NCI-H146 (cell line): ENCODE results near the gene CDC42SE2.
A peak's percentile ranks its signal among the peaks of the same experiment; 100 is the strongest.
"Not testable (repeated sequence)": the region's sequence is repeated elsewhere in the genome, so short reads cannot be mapped to it uniquely, and the experiment has no call there.

ENCODE experiments used
- DNase-seq: peaks from one replicate; lab custom pipeline; 2025; lab: John Stamatoyannopoulos, UW

The CDC42SE2 gene

DNA sequence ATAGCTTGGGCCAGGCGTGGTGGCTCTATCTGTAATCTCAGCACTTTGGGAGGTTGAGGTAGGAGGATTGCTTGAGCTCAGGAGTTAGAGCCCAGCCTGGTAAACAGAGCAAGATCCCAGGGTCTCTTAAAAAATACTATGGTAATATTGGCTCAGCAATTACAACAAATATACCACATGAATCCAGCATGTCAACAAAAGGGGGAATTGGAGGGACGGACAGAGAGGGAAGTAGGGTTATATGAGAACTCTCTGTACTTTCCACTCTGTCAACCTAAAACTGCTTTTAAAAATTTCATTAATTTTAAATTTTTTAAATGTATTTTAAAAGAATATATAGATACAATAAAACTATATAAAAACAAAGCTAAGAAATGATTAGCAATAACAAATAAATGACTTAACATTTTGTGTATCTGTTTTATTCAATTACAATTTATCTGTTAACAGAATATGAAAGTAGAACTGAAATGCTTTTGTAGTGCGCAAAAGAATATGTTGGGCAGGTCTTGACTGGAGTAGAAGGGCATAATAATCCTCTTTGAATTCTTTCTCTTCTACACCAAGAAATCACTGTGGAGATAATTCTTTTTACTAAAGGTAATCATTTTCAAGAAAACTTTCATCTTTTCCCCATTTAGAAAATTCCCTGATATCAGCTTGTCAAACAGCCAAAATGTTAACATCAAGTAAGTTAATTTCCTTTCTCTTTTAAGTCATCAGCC lies 12.9 kb upstream of the CDC42SE2 start:
- no peak for DNase-seq

DNA sequence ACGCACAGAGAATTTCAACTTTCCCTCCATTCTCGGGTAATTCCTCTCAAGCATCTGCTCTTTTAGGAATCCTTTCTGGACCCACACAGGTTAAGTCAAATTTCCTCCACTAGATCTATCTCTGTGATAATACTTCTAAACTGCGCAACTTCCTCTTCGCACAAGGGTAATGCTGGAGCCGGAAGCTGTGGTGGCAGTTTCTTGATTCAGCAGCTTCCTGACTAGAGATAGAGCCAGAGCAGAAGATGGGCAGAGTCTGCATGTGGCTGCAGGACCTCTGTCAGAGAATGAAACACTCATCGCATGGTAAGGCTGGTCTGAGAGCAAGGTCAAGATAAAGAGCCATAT lies 11.1 kb upstream of the CDC42SE2 start:
- DNase-seq = no peak

DNA sequence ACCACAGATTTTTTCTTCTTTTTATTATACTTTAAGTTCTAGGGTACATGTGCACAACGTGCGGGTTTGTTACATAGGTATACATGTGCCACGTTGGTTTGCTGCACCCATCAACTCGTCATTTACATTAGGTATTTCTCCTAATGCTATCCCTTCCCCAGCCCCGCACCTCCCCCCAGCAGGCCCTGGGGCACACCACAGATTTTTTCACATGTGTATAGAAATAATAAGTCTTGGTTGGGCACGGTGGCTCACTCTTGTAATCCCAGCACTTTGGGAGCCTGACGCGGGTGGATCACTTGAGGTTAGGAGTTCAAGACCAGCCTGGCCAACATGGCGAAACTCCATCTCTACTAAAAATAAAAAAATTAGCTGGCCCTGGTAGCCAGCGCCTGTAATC lies 9.8 kb upstream of the CDC42SE2 start:
- DNase-seq = not testable (repeated sequence)

DNA sequence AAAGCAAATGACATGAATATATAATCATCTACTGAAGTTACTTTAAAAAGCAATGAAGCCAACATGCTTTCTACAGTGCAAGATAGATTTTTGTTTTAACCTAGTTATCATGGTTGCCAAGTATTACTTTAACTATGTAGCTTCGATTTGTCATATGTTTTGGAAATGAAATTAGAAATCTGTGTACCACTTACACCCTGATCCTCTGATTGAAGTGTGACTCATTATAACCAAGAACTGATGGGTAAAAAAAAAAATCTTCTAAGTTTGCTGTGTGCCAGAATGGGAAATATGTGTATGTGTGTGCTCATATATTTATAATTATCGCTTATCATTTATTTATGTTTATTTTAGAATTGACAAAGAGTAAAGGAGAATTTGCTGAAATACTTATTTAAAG lies 9.1 kb upstream of the CDC42SE2 start:
- DNase-seq = no peak

DNA sequence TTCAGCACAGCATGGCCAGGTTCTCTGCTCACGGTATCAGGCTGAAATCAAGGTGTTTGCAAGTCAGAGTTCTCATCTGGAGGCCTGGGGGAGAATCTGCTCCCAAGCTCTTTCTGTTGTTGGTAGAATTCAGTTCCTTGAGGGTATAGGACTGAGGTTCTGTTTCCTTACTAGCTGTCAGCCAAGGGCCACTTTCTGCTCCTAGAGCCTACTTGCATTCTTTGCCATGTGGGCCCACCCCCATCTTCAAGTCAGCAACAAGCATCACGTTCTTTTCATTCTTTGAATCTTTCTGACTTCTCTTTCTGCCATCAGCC lies 7.4 kb upstream of the CDC42SE2 start:
- no peak for DNase-seq

DNA sequence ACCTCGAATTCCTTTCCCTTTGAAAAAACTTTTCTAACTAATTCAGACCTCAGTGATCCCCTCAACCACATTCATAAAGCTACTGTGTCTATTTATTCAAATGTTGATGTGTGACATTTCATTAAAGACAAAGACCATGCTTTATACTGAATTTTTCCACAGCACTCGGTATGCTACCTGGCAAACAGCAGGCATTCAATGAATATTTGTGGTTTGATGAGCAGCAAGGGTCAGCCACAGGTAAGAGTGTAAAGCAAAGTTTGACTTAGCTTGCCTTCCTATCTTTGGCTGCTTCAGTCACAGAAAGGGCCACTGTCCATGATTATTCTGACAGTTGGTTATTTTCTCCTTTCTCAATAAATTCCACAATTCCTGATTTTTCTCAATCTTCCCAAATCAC lies 5.1 kb upstream of the CDC42SE2 start:
- DNase-seq = no peak

DNA sequence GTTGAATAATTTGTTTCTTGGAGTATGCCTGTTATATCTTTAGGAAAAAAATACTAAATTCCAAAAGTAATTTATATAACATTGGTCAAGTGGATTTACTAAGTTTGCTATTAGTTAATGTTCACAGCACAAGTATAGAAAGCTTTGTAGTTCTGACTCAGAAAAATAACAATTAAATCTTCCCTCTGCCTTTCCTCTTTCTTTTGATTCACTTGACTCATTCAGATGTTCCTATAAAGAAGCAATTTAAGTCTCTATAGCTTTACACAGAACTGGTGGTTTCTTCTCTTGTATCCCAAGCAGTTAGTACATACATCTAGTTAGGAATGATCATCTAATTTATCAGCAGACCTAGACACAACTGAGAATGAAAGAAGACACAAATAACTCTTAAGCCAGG lies 4.5 kb upstream of the CDC42SE2 start:
- no peak for DNase-seq

DNA sequence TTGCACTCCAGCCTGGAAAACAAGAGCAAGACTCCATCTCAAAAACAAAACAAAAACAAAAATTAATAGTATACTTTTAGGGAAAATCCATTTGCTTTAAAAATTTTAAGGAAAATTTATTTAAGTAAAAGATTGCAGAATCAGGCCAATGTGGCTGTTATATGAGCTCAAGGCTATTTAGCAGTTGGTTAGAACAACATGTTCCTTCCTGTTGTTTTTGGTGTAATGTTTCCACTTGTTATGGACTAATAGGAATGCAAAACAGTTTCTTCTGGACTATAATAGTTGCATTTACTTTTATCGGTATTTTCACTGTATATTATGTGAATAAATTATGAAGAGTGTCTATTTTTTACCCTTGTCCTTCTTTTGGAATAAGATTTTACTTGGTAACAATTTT lies 3.0 kb upstream of the CDC42SE2 start:
- no peak for DNase-seq

DNA sequence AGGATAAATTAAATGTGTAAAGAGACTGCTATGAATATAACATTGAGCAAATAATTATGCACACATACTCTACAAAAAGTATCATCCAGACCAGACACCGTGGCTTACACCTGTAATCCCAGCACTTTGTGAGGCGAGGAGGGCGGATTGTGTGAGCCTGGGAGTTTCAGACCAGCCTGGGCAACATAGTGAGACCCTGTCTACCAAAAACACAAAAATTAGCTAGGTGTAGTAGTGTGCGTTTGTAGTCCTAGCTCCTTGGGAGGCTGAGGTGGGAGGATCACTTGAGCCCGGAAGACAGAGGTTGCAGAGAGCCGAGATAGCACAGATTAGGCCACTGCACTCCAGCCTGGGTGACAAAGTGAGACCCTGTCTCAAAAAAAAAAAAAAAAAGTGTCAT lies 2.4 kb upstream of the CDC42SE2 start:
- DNase-seq = no peak

DNA sequence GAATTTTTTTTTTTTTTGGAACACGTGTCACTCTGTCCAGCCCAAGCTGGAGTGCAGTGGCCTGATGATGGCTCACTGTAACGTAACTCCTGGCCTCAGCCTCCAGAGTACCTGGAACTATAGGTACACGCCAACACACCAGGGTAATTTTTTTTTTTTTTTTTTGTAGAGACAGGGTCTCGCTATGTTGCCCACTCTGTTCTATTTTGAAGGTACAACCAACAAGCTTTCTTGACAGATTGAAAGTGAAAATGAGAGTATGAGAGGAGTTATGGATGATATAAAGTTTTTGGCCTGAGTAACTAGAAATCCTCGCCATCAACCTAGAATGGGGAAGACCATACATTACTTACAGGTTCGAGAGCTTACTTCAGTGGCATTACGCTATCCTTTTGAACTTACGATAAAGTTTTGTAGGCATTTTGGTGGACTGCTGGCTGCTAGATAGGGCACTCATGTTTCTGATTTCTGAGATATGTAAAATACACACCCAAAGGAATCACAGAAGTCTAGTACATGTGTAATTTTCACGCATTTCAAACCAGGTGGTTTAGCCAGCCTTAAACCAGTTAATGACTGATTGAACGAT lies 806 bp upstream of the CDC42SE2 start:
- peak; percentile 12 for DNase-seq

DNA sequence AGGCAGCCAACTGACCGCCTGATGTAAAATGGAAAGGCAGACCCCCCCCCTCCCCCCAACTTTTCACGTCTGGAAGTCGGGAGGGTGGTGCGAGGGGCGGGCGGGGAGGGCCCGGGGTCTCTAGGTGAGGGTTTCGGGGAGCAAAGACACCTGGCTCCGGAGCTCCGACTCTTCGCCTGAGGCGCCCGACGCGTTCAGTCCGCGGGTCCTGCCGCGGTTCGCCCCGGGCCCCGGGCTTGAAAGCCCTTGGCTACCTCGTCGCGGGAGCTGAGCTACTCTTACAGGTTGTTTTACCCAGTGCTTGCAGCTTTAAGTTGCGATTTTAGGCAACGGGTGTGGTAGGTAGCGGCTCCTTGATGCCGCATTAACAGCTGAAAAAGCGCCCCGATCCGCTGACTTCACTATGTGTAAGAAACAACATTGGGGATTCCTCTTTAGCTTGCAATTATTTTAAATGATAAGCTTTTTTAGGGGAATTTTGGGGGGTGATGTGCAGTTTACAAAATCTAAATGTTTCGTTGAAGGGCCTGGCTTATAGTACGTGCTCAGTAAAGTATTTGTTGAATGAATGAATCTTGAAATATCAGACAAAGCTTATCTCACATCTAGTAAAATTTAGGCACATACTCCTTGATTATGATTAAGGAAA lies 722 bp downstream of the CDC42SE2 start:
- peak; percentile 66 for DNase-seq

DNA sequence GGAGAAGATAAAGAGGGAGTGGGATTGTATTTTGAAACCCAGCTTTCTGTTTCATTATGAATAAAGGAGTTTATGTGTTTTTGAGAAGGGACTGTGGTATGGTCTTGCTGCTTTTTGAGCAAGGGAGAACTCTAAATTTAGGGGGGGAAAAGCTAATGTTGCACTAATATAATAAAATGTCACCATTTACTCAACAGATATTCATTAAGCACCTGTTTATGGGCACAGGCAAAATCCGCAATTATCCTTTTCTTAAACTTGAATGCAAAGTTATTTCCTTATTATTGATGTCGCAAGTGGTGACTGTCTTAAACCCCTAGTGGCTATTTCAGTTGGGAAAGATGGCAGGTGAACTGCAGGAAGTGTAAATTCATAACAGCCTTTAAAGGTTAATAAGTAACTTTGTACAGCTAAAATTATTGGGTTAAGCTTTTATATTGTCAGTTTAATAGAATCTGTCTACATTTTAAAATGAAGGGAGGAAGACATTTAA lies 1.5 kb downstream of the CDC42SE2 start:
- no peak for DNase-seq

DNA sequence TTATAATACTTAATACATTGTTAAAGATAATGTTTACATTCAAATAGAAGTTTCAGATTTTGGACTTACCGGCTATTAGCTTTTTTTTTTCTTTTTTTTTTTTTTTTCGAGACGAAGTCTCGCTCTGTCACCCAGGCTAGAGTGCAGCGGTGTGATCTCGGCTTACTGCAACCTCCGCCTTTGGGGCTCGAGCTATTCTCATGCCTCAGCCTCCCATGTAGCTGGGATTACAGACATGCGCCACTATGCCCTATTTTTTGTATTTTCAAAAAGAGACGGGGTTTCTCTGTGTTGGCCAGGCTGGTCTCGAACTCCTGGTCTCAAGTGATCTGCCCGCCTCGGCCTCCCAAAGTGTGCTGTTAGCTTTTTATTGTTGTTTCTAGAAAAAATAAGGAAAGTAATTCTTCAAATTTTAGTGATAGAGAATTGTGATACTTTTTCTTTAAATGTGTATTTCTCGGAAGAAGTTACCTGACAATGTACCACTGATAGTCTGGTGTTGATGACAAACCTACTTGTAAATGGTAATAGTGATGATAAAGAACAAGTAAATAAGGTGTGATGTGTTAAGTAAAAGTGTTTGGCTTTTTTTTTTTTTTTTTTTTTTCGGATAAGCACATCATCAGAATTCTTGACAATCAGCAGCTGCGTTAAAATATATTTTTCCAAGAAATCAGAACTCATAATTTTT lies 2.7 kb downstream of the CDC42SE2 start:
- no peak for DNase-seq

DNA sequence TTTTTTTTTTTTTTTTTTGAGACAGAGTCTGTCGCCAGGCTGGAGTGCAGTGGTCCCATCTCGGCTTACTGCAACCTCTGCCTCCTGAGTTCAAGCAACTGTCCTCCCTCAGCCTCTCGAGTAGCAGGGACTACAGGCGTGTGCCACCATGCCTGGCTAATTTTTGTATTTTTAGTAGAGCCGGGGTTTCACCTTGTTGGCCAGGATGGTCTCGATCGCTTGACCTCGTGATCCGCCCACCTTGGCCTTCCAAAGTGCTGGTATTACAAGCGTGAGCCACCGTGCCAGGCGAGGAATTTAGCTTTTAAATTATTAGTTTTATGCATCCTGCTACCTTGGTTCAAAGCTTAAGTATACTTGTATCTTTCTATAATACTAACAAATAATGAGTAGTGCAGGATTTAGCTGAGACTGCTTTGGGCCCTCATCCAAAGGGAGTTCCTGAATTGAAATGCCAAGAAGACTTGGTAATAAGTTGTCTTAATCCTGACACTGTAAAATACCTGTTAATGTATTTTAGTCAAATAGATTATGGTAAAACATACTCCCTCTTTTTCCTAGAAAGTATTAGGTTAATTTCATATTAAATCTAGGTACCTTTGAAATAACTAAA lies 5.0 kb downstream of the CDC42SE2 start:
- DNase-seq = no peak

DNA sequence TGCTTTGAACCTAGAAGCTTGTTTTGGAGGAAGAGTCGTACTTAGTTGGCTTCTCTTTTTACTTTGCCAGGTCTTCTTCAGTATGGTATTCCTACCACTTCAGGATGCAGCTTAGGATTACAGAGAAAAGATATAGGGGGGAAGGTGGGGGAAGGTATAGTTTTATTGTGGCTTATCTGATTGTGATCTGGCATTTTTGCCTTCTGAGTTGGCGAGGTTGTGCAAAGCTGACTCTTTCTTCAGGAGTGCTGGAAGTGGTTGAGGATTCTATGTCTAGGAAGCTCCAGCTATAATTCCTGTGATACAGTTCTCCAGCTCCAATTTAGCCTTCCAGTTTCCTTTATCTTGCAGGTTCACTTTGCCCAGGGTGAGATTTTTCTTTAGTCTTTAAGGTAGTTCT lies 7.0 kb downstream of the CDC42SE2 start:
- DNase-seq = no peak

DNA sequence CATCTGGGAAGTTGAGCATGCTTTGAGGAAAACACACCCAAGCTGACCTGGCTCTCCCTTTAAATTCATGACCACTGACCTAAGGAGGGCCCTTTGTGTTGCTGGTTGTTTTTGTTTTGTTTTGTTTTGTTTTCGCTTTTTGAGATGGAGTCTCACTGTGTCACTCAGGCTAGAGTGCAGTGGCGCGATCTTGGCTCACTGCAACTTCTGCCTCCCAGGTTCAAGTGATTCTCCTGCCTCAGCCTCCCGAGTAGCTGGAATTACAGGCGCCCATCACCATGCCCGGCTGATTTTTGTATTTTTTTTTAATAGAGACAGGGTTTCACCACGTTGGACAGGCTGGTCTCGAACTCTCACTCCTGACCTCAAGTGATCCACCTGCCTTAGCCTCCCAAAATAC lies 8.0 kb downstream of the CDC42SE2 start:
- DNase-seq = not testable (repeated sequence)

DNA sequence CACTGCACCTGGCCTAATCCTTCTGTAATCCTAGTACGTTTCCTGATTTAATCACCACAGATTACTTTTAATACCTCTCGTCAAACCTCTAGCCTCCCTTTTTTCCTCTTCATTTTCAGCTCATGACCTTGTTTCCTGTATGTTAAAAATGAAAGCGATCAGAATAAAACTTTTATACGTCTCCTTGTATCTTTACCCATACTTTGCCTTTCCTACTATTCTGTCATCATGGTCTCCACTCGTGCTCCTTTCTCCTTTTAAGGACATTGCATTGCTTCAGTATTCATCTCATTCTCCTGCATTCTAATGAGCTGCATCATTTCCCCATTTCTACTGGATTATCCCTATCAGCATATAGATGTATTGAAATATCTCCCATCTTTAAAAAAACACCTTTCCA lies 8.5 kb downstream of the CDC42SE2 start:
- DNase-seq = no peak

DNA sequence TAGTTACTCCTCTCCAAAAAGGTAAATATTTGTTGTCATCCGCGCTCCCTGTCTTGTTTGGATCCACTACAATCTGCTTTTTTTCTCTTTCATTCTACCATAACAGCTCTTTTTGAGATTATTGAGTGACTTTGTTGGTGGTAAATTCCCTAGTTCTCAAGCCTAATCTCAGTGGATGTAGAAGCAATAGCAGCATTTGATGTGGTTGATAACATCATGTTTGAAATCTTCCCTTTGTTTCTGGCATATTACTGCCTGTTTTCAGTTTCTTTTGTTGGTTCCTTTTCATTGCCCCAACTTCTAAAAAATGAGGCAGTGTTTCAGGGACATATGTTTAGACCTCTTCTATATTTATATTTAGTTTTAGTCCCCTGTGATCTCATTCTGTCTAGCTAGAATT lies 8.9 kb downstream of the CDC42SE2 start:
- DNase-seq = no peak

DNA sequence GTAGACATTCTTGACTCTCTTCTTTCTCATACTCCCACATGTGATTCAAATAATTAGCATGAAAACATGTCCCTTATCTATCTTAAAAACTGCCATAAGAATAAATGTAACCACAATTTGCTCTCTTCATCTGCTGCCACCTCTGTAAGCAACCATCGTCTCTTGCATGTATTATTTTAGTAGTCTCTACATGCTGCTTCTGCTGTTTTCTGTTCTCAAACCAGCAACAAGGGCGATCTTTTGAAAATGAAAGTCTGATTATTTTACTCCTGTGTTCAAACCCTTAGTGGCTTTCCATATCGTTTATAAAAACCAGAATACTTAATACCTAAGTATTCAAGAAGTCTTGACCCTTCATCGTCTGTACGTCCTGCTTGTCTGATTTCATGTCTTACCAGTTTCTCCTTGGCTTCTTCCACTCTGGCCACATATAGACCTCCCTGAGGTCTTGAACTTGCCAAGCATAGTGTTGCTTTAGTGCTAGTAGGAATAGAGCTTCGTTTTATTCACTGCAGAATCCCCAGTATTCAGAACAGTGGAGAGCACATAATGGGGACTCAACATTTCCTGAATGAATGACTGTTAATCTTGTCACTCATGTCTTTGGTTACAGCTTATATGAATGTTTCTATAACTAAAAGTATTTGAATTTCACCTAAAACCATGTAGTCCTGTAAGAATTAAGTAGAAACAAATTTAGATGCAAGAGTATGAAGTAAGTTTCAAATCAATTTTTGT lies 10.6 kb downstream of the CDC42SE2 start:
- no peak for DNase-seq

DNA sequence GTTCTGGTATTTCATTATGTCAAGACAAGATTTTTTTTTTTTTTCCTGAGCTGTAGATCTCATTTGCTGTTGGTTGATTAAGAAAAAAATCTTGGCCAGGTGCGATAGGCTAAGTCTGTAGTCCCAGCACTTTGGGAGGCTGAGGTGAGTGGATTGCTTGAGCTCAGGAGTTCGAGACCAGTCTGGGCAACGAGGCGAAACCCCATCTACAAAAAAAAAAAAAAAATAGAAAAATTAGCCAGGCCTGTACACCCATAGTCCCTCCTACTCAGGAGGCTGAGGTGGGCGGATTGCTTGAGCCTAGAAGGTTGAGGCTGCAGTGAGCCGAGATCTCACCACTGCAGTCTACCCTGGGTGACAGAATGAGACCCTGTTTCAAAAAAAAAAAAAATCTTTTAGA lies 12.2 kb downstream of the CDC42SE2 start:
- no peak for DNase-seq

DNA sequence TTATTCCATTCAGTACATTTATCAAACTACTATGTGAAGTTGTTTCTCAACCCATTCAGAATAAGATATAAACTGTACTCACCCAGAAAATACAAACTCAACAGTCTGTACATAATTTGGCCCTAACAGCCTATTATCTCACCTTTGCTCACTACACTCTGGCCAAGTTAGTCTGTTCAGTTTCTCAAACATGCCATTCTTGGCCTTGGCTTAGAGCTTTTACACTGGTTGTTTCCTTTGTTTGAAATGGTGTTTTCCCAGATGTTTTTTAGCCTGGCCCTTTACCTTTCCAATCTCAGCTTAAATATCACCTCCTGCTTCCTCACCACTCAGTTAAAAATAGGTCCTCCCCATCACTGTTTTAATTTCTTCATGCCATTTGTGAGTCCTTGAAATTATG lies 13.6 kb downstream of the CDC42SE2 start:
- DNase-seq = no peak
